GM13977 (cell line): ENCODE measurements around the gene ZNF280B.
"Not testable (repeated sequence)": the region's sequence is repeated elsewhere in the genome, so short reads cannot be mapped to it uniquely, and the experiment has no call there.

Experiments
- DNase-seq: peaks from one replicate; pipeline ENCODE4 v3.0.0; 2012; ENCODE audit warnings: low spot score
- in situ Hi-C: fragments of 300-500 bp; cut with MboI; formaldehyde crosslinking; loops from one replicate; pipeline ENCODE4 v1.12.0; 2022; ENCODE audit warnings: low sequenced_read_pairs, low pct_unique_long_range_greater_than_20kb, mixed read lengths, inconsistent platforms; ENCODE audit not compliant: unreplicated experiment
- TF ChIP-seq, protein P1 (sequence below): IDR thresholded peaks from 2 replicates; pipeline ENCODE4 v1.5.1; 2012; ENCODE audit warnings: mild to moderate bottlenecking, control low read depth; ENCODE audit not compliant: insufficient read depth; ENCODE audit errors: extremely low read depth, missing control alignments

ZNF280B gene

GRCh38 chr22:22450343-22450839 is 58.2 kb downstream of the ZNF280B start:
- DNase-seq = peak; percentile 58
- in situ Hi-C loops = no loop called here
- TF ChIP-seq, protein P1, sequence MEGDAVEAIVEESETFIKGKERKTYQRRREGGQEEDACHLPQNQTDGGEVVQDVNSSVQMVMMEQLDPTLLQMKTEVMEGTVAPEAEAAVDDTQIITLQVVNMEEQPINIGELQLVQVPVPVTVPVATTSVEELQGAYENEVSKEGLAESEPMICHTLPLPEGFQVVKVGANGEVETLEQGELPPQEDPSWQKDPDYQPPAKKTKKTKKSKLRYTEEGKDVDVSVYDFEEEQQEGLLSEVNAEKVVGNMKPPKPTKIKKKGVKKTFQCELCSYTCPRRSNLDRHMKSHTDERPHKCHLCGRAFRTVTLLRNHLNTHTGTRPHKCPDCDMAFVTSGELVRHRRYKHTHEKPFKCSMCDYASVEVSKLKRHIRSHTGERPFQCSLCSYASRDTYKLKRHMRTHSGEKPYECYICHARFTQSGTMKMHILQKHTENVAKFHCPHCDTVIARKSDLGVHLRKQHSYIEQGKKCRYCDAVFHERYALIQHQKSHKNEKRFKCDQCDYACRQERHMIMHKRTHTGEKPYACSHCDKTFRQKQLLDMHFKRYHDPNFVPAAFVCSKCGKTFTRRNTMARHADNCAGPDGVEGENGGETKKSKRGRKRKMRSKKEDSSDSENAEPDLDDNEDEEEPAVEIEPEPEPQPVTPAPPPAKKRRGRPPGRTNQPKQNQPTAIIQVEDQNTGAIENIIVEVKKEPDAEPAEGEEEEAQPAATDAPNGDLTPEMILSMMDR = no peak

DNA sequence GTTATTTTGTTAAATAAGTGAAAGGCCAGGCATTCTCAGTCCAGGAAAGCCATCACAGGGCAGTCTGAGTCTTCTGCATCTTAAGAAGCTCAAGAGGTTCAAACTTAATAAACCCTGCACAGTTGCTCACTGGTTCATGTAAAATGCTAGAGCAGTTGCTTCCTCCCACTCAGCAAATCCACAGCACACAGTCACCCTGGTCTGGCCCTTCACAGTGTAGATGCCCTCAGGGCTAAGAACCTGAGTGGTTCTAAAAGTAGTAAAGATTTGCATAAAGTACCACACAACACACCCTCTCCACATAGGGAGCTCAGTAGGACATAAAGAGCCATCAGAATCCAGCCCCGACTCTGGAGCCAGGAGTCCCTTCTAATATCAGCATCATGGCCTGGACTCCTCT is 58.7 kb downstream of the ZNF280B start:
- in situ Hi-C loops = no loop called here
- TF ChIP-seq, protein P1 = no peak
- DNase-seq = no peak

- no peak for DNase-seq
- TF ChIP-seq, protein P1 = no peak
- in situ Hi-C loops = no loop called here
Observed at GRCh38 chr22:22446517-22446916, 62.0 kb downstream of the ZNF280B start.

DNA sequence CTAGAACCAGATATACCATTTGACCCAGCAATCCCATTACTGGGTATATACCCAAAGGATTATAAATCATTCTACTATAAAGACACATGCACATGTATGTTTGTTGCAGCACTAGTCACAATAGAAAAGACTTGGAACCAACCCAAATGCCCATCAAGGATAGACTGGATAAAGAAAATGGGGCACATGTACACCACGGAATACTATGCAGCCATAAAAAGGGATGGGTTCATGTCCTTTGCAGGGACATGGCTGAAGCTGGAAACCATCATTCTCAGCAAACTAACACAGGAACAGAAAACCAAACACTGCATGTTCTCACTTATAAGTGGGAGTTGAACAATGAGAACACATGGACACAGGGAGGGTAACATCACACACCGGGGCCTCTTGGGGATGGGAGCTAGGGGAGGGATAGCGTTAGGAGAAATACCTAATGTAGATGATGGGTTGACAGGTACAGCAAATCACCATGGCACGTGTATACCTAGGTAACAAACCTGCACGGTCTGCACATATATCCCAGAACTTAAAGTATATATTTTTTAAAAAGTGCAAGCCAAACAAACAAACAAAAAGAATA is 64.4 kb downstream of the ZNF280B start:
- in situ Hi-C loops = not testable (repeated sequence)

GRCh38 chr22:22442928-22443709 is 65.4 kb downstream of the ZNF280B start:
- TF ChIP-seq, protein P1 = no peak
- DNase-seq = no peak
- in situ Hi-C loops = no loop called here

More for the DNA sequence above, 64.4 kb downstream of the ZNF280B start:
- not testable (repeated sequence) for DNase-seq

- DNase-seq, in situ Hi-C loops: not testable (repeated sequence)
Observed at GRCh38 chr22:22441626-22442025, 66.9 kb downstream of the ZNF280B start.

DNA sequence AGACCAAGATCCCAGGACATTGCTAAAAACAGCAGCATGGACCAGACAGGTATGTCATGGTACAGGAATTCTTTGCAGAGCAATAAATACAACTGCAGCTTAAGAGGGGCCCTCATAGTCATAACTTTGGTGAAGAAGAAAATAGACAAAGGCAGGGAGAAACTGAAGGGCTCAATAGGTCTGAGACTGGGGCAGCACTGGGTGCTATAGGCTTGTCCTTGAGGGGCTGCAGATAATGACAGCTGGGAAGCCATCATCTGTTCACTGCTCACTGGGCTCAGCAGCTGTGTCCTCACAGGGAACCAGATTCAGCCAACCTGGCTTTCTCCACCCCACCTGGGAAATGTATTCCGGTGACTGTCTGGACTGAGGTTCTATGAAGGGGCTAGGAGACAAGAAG is 68.4 kb downstream of the ZNF280B start:
- in situ Hi-C loops = no loop called here
- TF ChIP-seq, protein P1 = no peak
- no peak for DNase-seq
